ENCODE results near the gene F13B.
"Not testable (repeated sequence)": the region's sequence is repeated elsewhere in the genome, so short reads cannot be mapped to it uniquely, and the experiment has no call there.

The F13B gene

GRCh38 chr1:197073978-197074377, 6.9 kb upstream of the F13B start:
- H3K27me3 Mint-ChIP-seq = peaks cover 9% of the 10 kb centered on the region
- no peaks in the 10 kb centered on the region for H3K4me1 Mint-ChIP-seq (ENCODE audit: low read depth)
- no peak overlapping the region for H3K4me3 Mint-ChIP-seq
- DNase-seq = no peak
- peaks cover 2% of the 10 kb centered on the region for H3K9me3 Mint-ChIP-seq
- no peak overlapping the region for H3K27ac Mint-ChIP-seq
- H3K36me3 Mint-ChIP-seq (ENCODE audit: low read depth) = no peaks in the 10 kb centered on the region

GRCh38 chr1:197067457-197067818, 378 bp upstream of the F13B start:
- Mint-ChIP-seq H3K4me1 (ENCODE audit: low read depth) (no peaks in the 10 kb centered on the region), H3K36me3 (ENCODE audit: low read depth) (no peaks in the 10 kb centered on the region), H3K27ac (no peak overlapping the region), H3K9me3 (peaks cover 2% of the 10 kb centered on the region), H3K27me3 (peaks cover 2% of the 10 kb centered on the region), H3K4me3 (no peak overlapping the region)
- DNase-seq = no peak

- Mint-ChIP-seq H3K4me3 (no peak overlapping the region), H3K27ac (no peak overlapping the region), H3K4me1 (ENCODE audit: low read depth) (no peaks in the 10 kb centered on the region), H3K9me3 (peaks cover 2% of the 10 kb centered on the region), H3K27me3 (peaks cover 2% of the 10 kb centered on the region), H3K36me3 (ENCODE audit: low read depth) (no peaks in the 10 kb centered on the region)
- no peak for DNase-seq
Observed at GRCh38 chr1:197066277-197066676, 783 bp downstream of the F13B start.

- Mint-ChIP-seq H3K4me3 (no peak overlapping the region), H3K36me3 (ENCODE audit: low read depth) (no peaks in the 10 kb centered on the region), H3K27ac (no peak overlapping the region), H3K27me3 (peaks cover 2% of the 10 kb centered on the region), H3K4me1 (ENCODE audit: low read depth) (no peaks in the 10 kb centered on the region), H3K9me3 (peaks cover 2% of the 10 kb centered on the region)
- no peak for DNase-seq
Observed at GRCh38 chr1:197065559-197065958, 1.5 kb downstream of the F13B start.

- H3K27ac Mint-ChIP-seq = no peak overlapping the region
- H3K36me3 Mint-ChIP-seq (ENCODE audit: low read depth) = no peaks in the 10 kb centered on the region
- H3K27me3 Mint-ChIP-seq = peaks cover 3% of the 10 kb centered on the region
- DNase-seq = no peak
- H3K9me3 Mint-ChIP-seq = no peaks in the 10 kb centered on the region
- no peaks in the 10 kb centered on the region for H3K4me1 Mint-ChIP-seq (ENCODE audit: low read depth)
- H3K4me3 Mint-ChIP-seq = no peak overlapping the region
Observed at GRCh38 chr1:197063212-197063611, 3.8 kb downstream of the F13B start.

GRCh38 chr1:197062692-197063091, 4.4 kb downstream of the F13B start:
- no peak overlapping the region for H3K27ac Mint-ChIP-seq
- H3K4me3 Mint-ChIP-seq = no peak overlapping the region
- H3K9me3 Mint-ChIP-seq = no peaks in the 10 kb centered on the region
- no peaks in the 10 kb centered on the region for H3K36me3 Mint-ChIP-seq (ENCODE audit: low read depth)
- no peaks in the 10 kb centered on the region for H3K4me1 Mint-ChIP-seq (ENCODE audit: low read depth)
- no peak for DNase-seq
- H3K27me3 Mint-ChIP-seq = peaks cover 3% of the 10 kb centered on the region

- H3K4me3 Mint-ChIP-seq = no peak overlapping the region
- H3K27me3 Mint-ChIP-seq = peaks cover 16% of the 10 kb centered on the region
- H3K4me1 Mint-ChIP-seq (ENCODE audit: low read depth) = no peaks in the 10 kb centered on the region
- DNase-seq = no peak
- H3K36me3 Mint-ChIP-seq (ENCODE audit: low read depth) = no peaks in the 10 kb centered on the region
- H3K9me3 Mint-ChIP-seq = peaks cover 4% of the 10 kb centered on the region
- H3K27ac Mint-ChIP-seq = no peak overlapping the region
Observed at GRCh38 chr1:197049100-197049499, 18.0 kb downstream of the F13B start.

- no peak for DNase-seq
- Mint-ChIP-seq H3K4me3 (no peak overlapping the region), H3K27ac (no peak overlapping the region), H3K27me3 (peaks cover 22% of the 10 kb centered on the region), H3K9me3 (peaks cover 4% of the 10 kb centered on the region), H3K36me3 (ENCODE audit: low read depth) (no peaks in the 10 kb centered on the region), H3K4me1 (ENCODE audit: low read depth) (peaks cover 2% of the 10 kb centered on the region)
Observed at GRCh38 chr1:197042676-197043341, 24.3 kb downstream of the F13B start.

GRCh38 chr1:197041486-197042353, 25.3 kb downstream of the F13B start:
- no peak for DNase-seq
- peaks cover 22% of the 10 kb centered on the region for H3K27me3 Mint-ChIP-seq
- no peak overlapping the region for H3K27ac Mint-ChIP-seq
- H3K4me1 Mint-ChIP-seq (ENCODE audit: low read depth) = peaks cover 2% of the 10 kb centered on the region
- H3K9me3 Mint-ChIP-seq = no peaks in the 10 kb centered on the region
- no peaks in the 10 kb centered on the region for H3K36me3 Mint-ChIP-seq (ENCODE audit: low read depth)
- H3K4me3 Mint-ChIP-seq = no peak overlapping the region

GRCh38 chr1:197036861-197037260, 30.2 kb downstream of the F13B start:
- Mint-ChIP-seq H3K27ac (no peak overlapping the region), H3K9me3 (no peaks in the 10 kb centered on the region), H3K4me1 (ENCODE audit: low read depth) (peaks cover 2% of the 10 kb centered on the region), H3K27me3 (peaks cover 6% of the 10 kb centered on the region), H3K4me3 (no peak overlapping the region), H3K36me3 (ENCODE audit: low read depth) (no peaks in the 10 kb centered on the region)
- no peak for DNase-seq

GRCh38 chr1:197034631-197035339, 32.3 kb downstream of the F13B start:
- H3K4me3 Mint-ChIP-seq; H3K36me3 Mint-ChIP-seq (ENCODE audit: low read depth); H3K9me3 Mint-ChIP-seq; DNase-seq; H3K27me3 Mint-ChIP-seq; H3K4me1 Mint-ChIP-seq (ENCODE audit: low read depth); H3K27ac Mint-ChIP-seq: not testable (repeated sequence)

- H3K9me3 Mint-ChIP-seq = no peaks in the 10 kb centered on the region
- no peak overlapping the region for H3K4me3 Mint-ChIP-seq
- no peak for DNase-seq
- no peaks in the 10 kb centered on the region for H3K27me3 Mint-ChIP-seq
- no peak overlapping the region for H3K27ac Mint-ChIP-seq
- no peaks in the 10 kb centered on the region for H3K4me1 Mint-ChIP-seq (ENCODE audit: low read depth)
- no peaks in the 10 kb centered on the region for H3K36me3 Mint-ChIP-seq (ENCODE audit: low read depth)
Observed at GRCh38 chr1:197029749-197030148, 37.3 kb downstream of the F13B start.

- H3K27me3 Mint-ChIP-seq = no peaks in the 10 kb centered on the region
- no peak overlapping the region for H3K27ac Mint-ChIP-seq
- no peaks in the 10 kb centered on the region for H3K4me1 Mint-ChIP-seq (ENCODE audit: low read depth)
- DNase-seq = no peak
- H3K9me3 Mint-ChIP-seq = no peaks in the 10 kb centered on the region
- H3K4me3 Mint-ChIP-seq = no peak overlapping the region
- H3K36me3 Mint-ChIP-seq (ENCODE audit: low read depth) = no peaks in the 10 kb centered on the region
Observed at GRCh38 chr1:197027359-197027758, 39.7 kb downstream of the F13B start.

- Mint-ChIP-seq H3K4me1 (ENCODE audit: low read depth) (no peaks in the 10 kb centered on the region), H3K9me3 (no peaks in the 10 kb centered on the region), H3K4me3 (no peak overlapping the region), H3K27me3 (no peaks in the 10 kb centered on the region), H3K27ac (no peak overlapping the region), H3K36me3 (ENCODE audit: low read depth) (no peaks in the 10 kb centered on the region)
- DNase-seq = no peak
Observed at GRCh38 chr1:197024460-197024859, 42.6 kb downstream of the F13B start.

GRCh38 chr1:197021716-197022115, 45.3 kb downstream of the F13B start:
- DNase-seq = no peak
- Mint-ChIP-seq H3K9me3 (no peaks in the 10 kb centered on the region), H3K36me3 (ENCODE audit: low read depth) (no peaks in the 10 kb centered on the region), H3K4me1 (ENCODE audit: low read depth) (no peaks in the 10 kb centered on the region), H3K27me3 (no peaks in the 10 kb centered on the region), H3K27ac (no peak overlapping the region), H3K4me3 (no peak overlapping the region)

All from activated T-cell treated with anti-CD3 and anti-CD28 coated beads, Interleukin-2, amount 50 U/mL, for 24 hours (primary cell).